Measurements from ENCODE around the gene ATP6V0B.

Gene ATP6V0B

GRCh38 chr1:43987159-43987902 lies 12.6 kb downstream of the ATP6V0B start:
- ChIA-PET CTCF (interaction anchor here (0.6 to 2.1 kb wide), 4 partner anchors 24 to 60 kb away, joined by 3 to 6 read pairs (median 3); no protein-coding TSS in a partner anchor), POLR2A (interaction anchor here (1.1 to 1.6 kb wide), 2 partner anchors 12 kb away, joined by 4 to 5 read pairs; partner anchors contain the start of gene ATP6V0B)
- TF ChIP-seq ZNF384 (IDR thresholded peaks at IDR 0.05) (no peak), BHLHE40 (IDR thresholded peaks at IDR 0.05; ENCODE audit: borderline replicate concordance) (no peak), FOXA1 (IDR thresholded peaks at IDR 0.05) (no peak), SUZ12 (IDR thresholded peaks at IDR 0.05) (no peak), HDGF (IDR thresholded peaks at IDR 0.05; ENCODE audit: borderline replicate concordance) (no peak), L3MBTL2 (conservative IDR thresholded peaks at IDR 0.05) (no peak), ARNT (IDR thresholded peaks at IDR 0.05) (no peak), ELF4 (IDR thresholded peaks at IDR 0.05) (no peak), NFRKB (IDR thresholded peaks at IDR 0.05) (no peak), FOXM1 (IDR thresholded peaks at IDR 0.05; ENCODE audit: borderline replicate concordance) (no peak)
- TF ChIP-seq, protein P1, sequence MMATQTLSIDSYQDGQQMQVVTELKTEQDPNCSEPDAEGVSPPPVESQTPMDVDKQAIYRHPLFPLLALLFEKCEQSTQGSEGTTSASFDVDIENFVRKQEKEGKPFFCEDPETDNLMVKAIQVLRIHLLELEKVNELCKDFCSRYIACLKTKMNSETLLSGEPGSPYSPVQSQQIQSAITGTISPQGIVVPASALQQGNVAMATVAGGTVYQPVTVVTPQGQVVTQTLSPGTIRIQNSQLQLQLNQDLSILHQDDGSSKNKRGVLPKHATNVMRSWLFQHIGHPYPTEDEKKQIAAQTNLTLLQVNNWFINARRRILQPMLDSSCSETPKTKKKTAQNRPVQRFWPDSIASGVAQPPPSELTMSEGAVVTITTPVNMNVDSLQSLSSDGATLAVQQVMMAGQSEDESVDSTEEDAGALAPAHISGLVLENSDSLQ (IDR thresholded peaks at IDR 0.05) = no peak
- DNase-seq (ENCODE audit: extremely low spot score) = no peak

DNA sequence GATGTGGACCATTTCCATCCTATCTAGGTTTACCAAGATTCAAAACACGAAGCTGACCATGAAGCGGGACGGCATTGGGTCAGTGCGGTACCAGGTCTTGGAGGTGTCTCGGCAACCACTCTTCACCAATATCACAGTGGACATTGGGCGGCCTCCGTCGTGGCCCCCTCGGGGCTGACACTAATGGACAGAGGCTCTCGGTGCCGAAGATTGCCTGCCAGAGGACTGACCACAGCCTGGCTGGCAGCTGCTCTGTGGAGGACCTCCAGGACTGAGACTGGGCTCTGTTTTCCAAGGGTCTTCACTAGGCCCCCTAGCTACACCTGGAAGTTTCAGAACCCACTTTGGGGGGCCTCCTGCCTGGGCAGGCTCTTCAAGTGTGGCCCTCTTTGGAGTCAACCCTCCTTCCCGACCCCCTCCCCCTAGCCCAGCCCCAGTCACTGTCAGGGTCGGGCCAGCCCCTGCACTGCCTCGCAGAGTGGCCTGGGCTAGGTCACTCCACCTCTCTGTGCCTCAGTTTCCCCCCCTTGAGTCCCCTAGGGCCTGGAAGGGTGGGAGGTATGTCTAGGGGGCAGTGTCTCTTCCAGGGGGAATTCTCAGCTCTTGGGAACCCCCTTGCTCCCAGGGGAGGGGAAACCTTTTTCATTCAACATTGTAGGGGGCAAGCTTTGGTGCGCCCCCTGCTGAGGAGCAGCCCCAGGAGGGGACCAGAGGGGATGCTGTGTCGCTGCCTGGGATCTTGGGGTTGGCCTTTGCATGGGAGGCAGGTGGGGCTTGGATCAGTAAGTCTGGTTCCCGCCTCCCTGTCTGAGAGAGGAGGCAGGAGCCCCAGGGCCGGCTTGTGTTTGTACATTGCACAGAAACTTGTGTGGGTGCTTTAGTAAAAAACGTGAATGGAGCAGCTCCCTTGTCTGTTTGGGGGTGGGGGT lies 15.8 kb downstream of the ATP6V0B start:
- ChIA-PET CTCF (interaction anchor here (0.6 kb wide), 1 partner anchor 42 kb away, joined by 3 read pairs; no protein-coding TSS in a partner anchor), POLR2A (interaction anchor here (1.3 to 1.9 kb wide), 2 partner anchors 12 to 16 kb away, joined by 5 to 6 read pairs; partner anchors contain the start of genes ATP6V0B and B4GALT2)
- no peak for TF ChIP-seq SUZ12 (IDR thresholded peaks at IDR 0.05)
- no peak for TF ChIP-seq HDGF (IDR thresholded peaks at IDR 0.05; ENCODE audit: borderline replicate concordance)
- TF ChIP-seq NFRKB (IDR thresholded peaks at IDR 0.05) = no peak
- no peak for TF ChIP-seq FOXA1 (IDR thresholded peaks at IDR 0.05)
- no peak for TF ChIP-seq FOXM1 (IDR thresholded peaks at IDR 0.05; ENCODE audit: borderline replicate concordance)
- TF ChIP-seq LEF1 (IDR thresholded peaks at IDR 0.05; ENCODE audit: borderline replicate concordance) = no peak
- TF ChIP-seq BHLHE40 (IDR thresholded peaks at IDR 0.05; ENCODE audit: borderline replicate concordance) = no peak
- no peak for TF ChIP-seq ELF4 (IDR thresholded peaks at IDR 0.05)
- TF ChIP-seq FOXK2 (IDR thresholded peaks at IDR 0.05) = no peak
- TF ChIP-seq ZNF384 (IDR thresholded peaks at IDR 0.05) = no peak
- no peak for TF ChIP-seq TARDBP (IDR thresholded peaks at IDR 0.05)
- TF ChIP-seq, protein P1 (IDR thresholded peaks at IDR 0.05) = no peak
- no peak for TF ChIP-seq L3MBTL2 (conservative IDR thresholded peaks at IDR 0.05)
- no peak for TF ChIP-seq SP1 (IDR thresholded peaks at IDR 0.05)
- no peak for TF ChIP-seq ARNT (IDR thresholded peaks at IDR 0.05)
- TF ChIP-seq CTBP1 (IDR thresholded peaks at IDR 0.05; ENCODE audit: borderline replicate concordance) = no peak
- DNase-seq (ENCODE audit: extremely low spot score) = no peak

- no peak for DNase-seq (ENCODE audit: extremely low spot score)
- TF ChIP-seq ZNF384 (IDR thresholded peaks at IDR 0.05) (no peak), ARNT (IDR thresholded peaks at IDR 0.05) (no peak), ELF4 (IDR thresholded peaks at IDR 0.05) (no peak), LEF1 (IDR thresholded peaks at IDR 0.05; ENCODE audit: borderline replicate concordance) (no peak), FOXM1 (IDR thresholded peaks at IDR 0.05; ENCODE audit: borderline replicate concordance) (no peak), BHLHE40 (IDR thresholded peaks at IDR 0.05; ENCODE audit: borderline replicate concordance) (no peak), NFRKB (IDR thresholded peaks at IDR 0.05) (no peak), HDGF (IDR thresholded peaks at IDR 0.05; ENCODE audit: borderline replicate concordance) (no peak), TARDBP (IDR thresholded peaks at IDR 0.05) (no peak), SP1 (IDR thresholded peaks at IDR 0.05) (no peak), FOXK2 (IDR thresholded peaks at IDR 0.05) (no peak), L3MBTL2 (conservative IDR thresholded peaks at IDR 0.05) (no peak), SUZ12 (IDR thresholded peaks at IDR 0.05) (no peak), CTBP1 (IDR thresholded peaks at IDR 0.05; ENCODE audit: borderline replicate concordance) (no peak), FOXA1 (IDR thresholded peaks at IDR 0.05) (no peak)
- TF ChIP-seq, protein P1 (IDR thresholded peaks at IDR 0.05) = no peak
- POLR2A ChIA-PET = interaction anchor here (1.3 kb wide), 1 partner anchor 16 kb away, joined by 5 read pairs; no protein-coding TSS in a partner anchor
- CTCF ChIA-PET = no interaction called here
These were observed 16.4 kb downstream of the ATP6V0B start for GRCh38 chr1:43991200-43991475.

DNA sequence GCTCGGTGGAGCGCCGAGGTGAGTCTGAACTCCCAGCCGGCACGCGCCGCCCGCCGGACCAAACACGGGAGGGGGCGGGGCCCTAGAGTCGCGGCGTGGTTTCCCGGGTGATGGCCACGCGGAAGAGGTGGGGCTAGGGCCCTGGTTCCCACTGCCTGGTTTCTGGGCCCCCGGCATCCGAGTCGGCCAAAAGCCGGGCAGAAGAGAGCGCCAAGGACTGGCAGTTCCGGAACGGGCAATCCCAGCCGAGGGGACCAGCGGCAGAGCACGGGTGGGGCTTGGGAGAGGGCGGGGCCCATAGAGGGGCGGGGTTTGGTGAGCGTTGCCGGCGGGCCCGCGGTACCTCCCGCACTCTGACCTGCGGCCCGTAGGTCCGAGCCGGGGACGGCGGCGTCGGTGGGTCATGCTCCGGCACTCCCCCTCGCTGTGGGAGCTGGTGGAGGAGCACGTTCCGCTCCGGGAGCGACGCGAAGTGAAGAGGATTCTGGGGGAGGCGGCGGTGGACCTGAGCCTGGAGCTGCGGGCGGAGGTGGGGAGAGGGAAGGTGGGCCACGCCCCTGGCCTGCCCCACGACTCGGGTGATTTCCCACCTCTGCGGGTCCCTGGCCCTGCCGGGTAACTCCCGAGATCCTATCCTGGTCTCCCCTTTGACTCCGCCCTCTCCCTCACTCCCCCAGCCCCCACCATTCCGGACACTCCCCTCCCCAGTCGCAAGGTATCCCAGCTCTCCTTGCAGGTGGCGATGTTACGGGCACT lies 16.9 kb downstream of the ATP6V0B start, which contains the start of gene CCDC24:
Gene CCDC24 (plus strand): TSS at position 124 of the 756 bp plus-strand sequence. CDS start 280 bp downstream, at position 404.
- ChIA-PET POLR2A (interaction anchor here (0.8 to 1.5 kb wide), 4 partner anchors 14 to 640 kb away, joined by 3 to 5 read pairs (median 4); partner anchors contain the start of gene IPO13), CTCF (interaction anchor here (0.8 to 1.8 kb wide), 3 partner anchors 15 to 57 kb away, joined by 3 to 6 read pairs (median 5); no protein-coding TSS in a partner anchor)
- peak; percentile 70 for DNase-seq (ENCODE audit: extremely low spot score)
- TF ChIP-seq ZNF384 (IDR thresholded peaks at IDR 0.05) = no peak
- peak; percentile 33 for TF ChIP-seq L3MBTL2 (conservative IDR thresholded peaks at IDR 0.05)
